ENCODE data around the gene KRTAP5-10.
A peak's percentile ranks its signal among the peaks of the same experiment; 100 is the strongest.
"Not testable (repeated sequence)": the region's sequence is repeated elsewhere in the genome, so short reads cannot be mapped to it uniquely, and the experiment has no call there.

Gene KRTAP5-10

DNA sequence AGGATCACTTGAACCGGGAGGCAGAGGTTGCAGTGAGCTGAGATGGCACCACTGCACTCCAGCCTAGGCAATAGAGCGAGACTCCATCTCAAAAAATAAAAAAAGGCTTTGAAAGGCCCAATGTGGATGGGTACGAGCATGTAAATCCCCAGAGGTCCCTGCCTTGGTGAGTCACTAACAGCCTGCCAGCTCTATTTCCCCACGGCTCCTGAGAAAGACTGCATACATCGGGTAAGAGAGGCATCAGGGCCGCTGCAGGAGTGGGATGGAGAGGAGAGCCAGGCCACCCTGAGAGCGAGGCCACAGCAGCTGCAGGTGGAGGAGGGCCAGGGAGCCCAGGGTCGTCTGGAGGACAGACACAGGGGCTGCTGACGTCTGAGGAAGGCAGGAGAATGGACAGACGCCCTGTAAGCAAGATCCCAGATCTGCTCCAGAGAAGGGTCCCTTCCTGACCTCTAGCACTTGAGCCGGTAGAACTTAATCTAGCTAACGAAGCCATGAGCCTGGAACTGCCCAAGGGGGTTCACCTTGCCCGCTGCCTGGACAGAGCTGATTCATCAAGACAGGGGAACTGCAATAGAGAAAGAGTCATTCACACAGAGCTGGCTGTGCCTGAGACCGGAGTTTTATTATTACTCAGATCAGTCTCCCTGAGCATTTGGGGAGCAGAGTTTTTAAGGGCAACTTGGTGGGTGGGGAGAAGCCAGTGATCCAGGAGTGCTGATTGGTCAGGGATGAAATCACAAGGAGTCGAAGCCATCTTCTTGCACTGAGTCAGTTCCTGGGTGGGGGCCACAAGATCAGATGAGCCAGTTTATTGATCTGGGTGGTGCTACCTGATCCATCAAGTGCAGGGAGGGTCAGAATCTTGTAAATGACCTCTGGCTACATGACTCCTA lies 22.2 kb upstream of the KRTAP5-10 start:
- peak in 1 of 2 donors; percentile 4 for DNase-seq

DNA sequence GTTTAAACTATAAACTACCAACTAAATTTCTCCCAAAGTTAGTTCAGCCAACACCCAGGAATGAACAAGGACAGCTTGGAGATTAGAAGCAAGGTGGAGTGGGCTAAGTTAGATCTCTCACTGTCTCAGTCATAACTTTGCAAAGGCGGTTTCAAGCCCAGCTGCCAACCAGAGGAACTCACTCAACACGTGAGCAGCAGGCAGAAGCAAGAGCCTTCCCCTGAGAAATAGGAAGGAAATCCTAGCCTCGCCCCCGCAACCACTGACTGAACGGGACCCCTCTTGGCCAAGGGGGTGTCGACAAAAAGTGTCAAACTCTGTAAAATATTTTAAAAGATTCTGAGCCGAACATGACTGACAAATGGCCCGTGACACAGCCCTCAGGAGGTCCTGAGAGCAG lies 21.5 kb upstream of the KRTAP5-10 start:
- no peak for DNase-seq

DNA sequence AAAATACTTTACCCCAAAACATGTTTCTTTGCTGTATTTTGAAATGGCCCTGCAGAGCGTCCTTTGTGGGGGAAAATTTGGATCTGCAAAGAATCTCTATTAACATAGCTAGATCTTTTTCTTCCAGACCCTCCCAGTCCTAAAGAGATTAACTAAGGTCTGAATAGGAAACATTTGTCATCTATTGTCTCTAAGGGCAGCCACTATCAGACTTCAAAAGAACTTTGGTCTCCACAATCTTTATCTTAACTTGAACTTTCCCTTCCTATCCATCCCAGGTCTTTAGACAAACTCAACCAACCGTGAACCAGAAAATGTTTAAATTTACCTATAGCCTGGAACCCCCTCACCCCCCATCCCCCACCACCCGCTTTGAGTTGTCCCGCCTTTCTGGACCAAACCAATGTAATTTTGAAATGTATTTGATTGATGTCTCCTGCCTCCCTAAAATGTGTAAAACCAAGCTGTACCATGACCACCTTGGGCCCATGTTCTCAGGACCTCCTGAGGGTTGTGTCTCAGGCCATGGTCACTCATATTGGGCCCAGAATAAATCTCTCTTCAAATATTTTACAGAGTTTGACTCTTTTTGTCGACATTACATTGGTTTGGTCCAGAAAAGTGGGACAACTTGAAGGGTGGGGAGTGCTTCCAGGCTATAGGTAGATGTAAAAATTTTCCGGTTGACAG lies 20.7 kb upstream of the KRTAP5-10 start:
- DNase-seq = no peak

DNA sequence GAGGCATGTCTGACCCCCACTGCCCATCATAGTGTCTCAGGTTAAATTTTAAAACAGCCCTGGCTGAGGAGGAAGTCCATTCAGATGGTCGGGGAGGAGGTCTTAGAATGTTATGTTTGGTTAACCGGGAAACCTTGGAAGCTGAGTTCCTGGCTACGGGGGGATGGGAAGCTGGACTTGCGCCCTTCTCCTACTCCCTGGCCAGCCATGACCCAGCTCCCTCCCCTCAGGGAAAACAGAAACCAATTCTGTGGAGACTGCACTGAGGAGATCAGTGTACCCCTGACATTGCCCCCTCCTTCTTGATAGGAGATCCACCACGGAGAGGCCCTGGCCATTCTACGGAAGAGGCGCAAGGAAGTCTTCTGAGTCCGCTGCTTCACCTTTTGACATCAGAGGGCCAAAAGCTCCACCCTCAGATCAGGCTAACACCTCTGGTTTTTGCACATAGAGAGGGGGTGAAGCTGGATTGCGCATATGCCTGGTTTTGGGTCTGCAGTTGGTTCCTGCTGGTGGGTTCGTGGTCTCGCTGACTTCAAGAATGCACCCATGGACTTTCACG lies 19.9 kb upstream of the KRTAP5-10 start:
- no peak for DNase-seq

DNA sequence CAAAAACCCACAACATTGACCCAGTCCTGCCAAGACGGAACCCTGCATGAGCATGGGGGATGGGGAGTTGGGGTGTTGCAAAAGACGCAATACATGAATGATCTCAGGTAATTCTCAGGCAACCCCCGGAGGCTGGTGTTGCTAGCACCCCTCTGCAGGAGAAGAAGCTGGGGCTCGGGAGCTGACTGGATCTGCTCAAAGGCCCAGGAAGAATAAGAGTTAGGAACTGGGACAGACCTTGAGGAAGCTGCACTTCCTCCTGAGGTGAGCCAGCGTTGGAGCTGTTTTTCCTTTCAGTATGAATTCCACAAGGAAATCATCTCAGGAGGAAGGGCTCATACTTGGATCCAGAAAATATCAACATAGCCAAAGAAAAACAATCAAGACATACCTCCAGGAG lies 17.2 kb upstream of the KRTAP5-10 start, which contains the start of gene KRTAP5-9:
TSS of gene KRTAP5-9 (plus strand) at position 301 of the 400 bp plus-strand sequence. CDS start 238 bp downstream, outside the sequence.
- no peak for DNase-seq

DNA sequence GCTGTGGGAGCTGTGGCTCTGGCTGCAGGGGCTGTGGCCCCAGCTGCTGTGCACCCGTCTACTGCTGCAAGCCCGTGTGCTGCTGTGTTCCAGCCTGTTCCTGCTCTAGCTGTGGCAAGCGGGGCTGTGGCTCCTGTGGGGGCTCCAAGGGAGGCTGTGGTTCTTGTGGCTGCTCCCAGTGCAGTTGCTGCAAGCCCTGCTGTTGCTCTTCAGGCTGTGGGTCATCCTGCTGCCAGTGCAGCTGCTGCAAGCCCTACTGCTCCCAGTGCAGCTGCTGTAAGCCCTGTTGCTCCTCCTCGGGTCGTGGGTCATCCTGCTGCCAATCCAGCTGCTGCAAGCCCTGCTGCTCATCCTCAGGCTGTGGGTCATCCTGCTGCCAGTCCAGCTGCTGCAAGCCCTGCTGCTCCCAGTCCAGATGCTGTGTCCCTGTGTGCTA lies 16.6 kb upstream of the KRTAP5-10 start:
- no peak for DNase-seq

DNA sequence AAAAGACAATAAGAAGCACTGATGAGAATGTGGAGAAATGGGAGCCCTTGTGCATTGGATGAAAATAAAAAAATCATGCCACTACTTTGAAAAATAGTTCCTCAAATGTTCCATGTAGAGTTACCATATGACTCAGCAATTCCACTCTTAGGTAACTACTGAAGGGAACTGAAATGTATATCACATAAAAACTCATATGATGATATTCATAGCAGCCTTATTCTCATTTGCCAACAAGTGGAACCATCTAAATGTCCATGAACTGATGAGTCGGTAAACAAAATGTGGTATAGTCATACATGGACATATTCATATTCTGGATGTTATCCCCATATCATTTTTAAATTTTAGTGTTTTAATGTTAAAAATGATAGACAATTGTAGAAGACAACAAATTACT lies 13.7 kb upstream of the KRTAP5-10 start:
- no peak for DNase-seq

DNA sequence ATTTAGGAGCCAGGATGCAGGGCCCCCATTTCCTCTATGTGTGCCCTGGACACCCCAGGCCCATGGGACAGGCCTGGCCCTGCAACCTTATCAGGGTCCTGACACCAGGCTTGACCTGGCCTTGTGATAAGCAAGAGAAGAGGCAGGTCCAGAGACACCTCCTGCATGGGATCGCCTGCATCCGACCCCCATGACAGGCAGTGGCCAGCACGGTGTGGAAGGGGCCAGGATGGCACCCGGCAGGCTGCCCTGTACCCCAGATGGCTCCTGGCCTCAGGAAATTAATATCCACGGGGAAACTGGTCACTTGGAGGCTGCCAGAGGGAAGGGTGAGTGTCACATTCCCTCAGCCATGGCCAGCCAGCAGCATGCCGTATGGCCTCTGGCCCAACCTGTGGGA lies 10.4 kb upstream of the KRTAP5-10 start:
- no peak for DNase-seq

DNA sequence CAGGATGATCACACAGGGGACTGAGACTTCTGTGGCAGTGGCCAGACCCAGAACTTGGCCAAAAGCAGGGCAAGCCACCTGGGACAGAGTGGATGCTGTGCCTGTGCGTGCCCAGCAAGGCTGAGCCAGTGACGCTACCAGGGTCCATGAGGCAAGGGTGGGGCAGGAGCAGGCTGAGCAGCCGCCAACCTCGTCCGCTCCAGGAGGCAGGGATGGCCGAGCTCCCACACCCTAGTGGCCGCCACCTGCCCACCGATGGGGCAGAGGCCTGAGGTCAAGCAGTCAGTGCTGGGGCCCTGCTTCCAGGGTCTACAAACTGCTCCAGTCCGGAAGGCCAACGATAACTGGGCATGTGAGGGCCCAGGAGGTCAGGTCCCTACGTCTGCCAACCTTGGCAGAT lies 9.9 kb upstream of the KRTAP5-10 start:
- no peak for DNase-seq

DNA sequence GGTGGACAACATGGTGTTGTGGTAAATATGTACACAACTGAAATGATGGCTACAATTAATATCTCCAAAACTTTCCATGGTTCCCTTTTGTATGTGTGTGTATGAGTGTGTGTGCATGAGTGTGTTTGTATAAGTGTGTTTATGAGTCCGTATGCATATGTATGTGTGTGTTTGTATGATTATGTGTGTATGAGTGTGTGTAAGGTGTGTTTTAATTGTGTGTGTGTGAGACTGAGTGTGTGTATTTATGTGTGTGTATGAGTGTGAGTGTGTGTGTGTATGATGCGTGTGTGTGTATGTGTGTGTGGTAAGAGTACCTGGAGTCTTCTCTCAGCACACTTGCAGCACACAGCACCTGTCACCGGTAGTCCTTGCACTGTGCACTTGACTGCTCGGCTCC lies 9.3 kb upstream of the KRTAP5-10 start:
- no peak for DNase-seq

DNA sequence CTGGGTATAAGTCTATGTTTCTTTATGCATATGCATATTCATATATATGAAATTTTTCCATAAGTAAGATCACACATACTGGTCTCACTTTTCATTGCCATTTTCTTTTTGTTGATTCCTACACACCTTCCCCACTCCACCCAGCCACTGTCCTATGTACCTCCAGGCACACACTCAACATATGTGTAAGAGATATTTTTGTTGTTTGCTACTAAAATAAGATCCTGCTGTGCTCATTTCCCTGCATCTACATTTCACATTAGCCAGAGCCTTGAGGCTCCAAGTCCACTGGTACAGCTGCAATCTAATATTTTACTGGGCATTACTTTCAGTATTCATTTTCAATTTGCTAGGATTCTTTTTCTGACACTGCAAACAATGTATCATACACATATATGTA lies 8.1 kb upstream of the KRTAP5-10 start:
- DNase-seq = no peak

DNA sequence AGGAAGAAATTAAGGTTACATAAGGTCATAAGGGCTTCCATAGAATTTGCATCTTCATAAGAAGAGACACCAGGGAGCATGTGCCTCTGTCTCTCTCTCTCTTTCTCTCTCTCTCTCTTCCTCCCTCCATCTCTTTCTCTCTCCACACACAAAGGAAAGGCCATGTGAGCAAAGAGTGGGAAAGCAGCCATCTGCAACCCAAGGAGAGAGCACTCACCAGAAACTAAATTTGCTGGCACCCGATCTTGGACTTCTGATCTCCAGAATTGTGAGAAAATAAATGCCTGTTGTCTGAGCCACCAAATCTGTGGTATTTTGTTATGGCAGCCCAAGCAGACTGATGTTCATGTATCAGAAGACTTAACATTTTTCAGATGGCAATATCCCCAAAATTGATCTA lies 6.4 kb upstream of the KRTAP5-10 start:
- no peak for DNase-seq

DNA sequence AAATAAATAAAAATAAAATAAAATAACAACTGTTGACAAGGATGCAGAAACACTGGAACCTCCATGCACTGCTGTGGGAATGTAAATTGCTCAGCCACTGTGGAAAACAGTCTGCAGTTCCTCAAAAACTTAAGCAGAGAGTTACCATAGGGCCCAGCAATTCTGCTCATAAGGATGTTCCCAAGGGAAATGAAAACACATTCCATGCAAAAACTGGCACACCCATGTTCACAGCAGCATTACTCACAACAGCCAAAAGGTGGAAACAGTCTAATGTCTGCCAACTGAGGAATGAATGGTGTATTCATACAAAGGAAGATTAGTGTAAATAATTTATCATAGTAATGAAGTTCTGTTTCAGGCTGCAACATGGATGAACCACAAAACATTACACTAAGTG lies 3.2 kb upstream of the KRTAP5-10 start:
- no peak for DNase-seq

DNA sequence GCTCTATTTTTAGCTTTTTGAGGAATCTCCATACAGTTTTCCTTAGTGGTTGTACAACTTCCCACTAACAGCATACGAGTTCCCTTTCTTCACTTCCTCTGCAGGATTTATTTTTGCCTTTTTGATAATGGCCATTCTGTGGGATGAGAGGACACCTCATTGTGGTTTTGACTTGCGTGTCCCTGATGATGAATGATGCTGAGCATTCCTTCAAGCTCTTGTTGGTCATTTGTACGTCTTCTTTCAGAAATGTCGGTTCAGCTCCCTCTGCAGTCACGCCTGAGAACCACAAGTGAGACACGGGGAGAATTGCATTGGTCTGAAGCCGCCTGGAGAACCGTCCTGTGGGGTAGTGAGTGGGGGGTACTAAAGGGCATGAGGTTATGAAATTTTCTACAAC lies 2.0 kb upstream of the KRTAP5-10 start:
- DNase-seq = peak in 1 of 2 donors; percentile 22

DNA sequence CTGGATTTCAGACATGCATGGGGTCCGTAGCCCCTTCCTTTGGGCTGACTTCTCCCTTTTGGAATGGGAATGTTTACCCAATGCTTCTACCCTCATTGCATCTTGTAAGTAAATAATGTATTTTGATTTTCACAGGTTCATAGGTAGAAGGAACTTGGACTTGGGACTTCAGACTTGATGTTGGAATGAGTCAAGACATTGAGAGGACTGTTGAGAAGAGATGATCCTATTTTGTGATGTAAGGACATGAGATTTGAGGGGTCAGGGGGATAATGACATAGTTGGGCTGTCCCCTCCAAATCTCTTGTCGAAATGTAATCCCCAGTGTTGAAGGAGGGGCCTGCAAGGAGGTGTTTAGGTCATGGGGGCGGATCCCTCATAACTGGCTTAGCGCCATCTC lies 933 bp upstream of the KRTAP5-10 start:
- no peak for DNase-seq

DNA sequence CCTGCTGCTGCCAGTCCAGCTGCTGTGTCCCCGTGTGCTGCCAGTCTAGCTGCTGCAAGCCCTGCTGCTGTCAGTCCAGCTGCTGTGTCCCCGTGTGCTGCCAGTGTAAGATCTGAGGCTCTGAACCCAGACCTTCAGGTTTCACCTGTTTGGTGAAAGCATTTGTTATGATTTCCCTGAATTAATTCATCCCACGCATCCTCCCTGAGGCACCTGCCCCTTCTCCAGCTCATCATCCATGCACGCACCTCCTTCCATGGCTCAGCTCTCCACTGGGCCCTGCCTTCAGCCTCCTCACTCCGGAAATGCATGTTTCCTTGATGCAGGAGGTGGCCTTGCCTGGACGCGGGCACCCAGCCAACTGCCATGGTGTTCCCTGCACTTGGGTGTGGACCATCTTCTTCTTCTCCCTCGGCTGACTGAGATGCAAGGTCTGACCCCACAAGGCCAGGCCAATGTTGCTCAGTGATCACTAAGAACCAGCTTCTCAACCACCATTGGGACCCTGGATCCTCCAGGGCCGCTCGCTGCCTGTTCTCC lies 788 bp downstream of the KRTAP5-10 start:
- DNase-seq = no peak

DNA sequence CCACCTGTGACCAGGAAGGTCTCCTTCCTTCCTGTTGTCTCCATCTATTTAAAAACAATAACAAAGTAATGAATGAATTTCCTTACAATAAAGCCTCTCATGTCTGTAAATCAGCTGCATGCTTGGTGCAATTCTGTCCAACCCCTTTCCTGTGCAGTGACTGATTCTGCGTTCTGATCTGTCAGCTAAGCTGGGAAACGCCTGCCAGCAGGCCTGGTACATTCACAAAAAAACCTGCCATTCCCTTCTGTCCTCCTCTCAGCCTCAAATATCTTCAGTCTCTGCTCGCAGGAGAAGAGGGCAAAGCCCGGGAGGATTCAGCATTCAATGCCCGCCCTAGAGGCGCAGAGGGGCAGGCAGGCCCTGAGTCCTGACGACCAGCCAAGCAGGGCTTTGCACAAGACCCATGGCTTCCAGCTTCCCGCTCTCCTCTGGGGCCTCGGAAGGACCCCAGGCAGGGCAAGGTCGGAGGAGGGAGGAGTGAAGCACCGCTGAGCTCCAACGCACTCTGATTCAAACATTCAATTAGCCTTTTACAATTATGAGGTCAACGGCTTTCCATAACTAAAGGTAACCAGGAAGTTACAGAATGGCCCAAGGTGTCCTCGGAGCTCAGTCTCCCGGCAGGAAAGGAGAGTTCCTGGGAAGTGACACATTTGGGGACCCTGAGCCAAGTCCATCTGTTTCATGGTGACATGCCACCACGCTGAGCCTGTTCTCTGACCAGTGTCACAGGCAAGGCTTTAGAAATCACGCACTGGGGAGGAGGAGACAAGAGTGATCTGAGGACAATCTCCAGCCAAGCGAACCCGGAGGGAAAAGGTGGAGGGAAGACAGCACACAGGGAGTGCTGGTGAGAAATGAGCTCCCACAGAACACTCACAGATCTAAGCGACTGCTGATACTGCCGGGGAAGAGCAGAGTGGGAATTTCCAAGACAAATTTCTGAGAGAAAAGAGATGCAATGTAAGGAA lies 1.6 kb downstream of the KRTAP5-10 start:
- not testable (repeated sequence) for DNase-seq

DNA sequence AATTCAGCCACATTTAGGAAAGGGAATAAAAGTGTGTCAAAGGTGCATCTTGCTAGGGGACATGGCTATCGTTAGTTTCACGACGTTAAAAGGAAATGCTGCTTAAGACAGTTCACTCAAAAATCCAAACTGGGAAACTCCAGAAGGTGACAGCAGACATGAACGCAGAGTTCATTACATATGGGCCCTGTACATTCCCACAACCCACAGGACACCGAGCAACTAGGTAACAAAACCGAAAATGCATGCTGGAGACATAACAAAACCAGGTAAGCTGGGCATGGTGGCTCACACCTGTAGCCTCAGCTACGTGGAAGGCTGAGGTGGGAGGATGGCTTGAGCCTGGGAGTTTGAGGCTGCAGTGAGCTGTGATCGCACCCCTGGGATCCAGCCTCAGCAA lies 2.3 kb downstream of the KRTAP5-10 start:
- DNase-seq = not testable (repeated sequence)

DNA sequence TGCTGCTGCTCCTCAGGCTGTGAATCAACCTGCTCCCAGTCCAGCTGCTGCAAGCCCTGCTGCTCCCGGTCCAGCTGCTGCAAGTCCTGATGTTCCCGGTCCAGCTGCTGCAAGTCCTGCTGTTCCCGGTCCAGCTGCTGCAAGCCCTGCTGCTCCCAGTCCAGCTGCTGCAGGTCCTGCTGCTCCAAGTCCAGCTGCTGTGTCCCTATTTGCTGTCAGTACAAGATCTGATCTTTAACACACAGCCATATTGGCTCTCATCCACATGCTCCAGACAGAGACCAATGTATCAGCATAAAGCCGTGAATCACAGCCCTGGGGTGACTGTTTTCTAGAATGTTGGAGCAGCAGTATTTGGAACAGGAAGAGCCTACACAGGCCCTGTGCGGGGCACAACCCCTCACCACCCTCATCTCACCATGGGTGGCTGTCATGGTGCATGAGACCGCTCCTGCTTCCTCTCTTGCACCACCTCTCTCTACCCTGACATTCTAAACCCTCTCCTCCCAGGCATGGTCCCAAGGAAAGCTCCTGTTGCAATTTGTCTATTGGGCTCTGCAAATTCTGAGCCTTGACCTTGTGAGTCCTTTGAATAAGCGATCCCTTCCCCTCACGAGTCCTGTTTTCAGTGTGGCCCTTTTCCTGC lies 3.5 kb downstream of the KRTAP5-10 start:
- no peak for DNase-seq

DNA sequence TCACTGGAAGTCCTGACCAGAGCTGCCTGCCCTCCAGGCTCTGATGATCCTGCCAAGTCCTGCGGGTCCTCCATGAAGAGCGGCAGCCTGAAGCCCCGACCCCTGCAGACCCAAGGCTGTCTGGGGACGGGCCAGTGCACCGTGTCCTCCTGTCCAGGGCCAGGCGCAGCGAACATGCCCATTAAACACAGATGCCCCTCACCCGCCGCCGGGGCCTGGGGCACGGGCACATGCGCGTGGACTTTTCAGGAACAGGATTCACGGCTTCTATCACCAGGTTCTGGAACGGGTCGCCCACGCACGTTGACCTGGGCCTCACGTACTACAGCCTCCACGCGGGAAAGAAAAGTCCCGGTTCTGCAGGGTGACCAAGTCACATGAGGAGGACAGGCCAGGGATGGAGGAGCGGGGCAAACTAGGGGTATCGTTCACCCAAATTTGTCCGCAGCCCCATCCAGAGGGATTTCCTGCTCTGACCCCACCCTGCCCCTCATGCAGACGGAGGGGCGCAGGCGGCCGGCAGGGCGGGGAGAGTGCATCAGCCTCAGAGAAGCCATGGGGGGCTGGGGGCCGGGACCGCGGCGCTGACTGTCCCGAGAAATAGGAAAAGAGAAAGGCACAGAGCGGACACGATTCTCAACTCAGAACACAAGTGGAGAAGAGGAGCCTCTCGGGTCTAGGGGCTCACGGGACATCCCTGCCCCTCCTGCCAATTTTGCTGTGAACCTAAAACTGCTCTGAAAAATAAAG lies 5.9 kb downstream of the KRTAP5-10 start:
- not testable (repeated sequence) for DNase-seq

DNA sequence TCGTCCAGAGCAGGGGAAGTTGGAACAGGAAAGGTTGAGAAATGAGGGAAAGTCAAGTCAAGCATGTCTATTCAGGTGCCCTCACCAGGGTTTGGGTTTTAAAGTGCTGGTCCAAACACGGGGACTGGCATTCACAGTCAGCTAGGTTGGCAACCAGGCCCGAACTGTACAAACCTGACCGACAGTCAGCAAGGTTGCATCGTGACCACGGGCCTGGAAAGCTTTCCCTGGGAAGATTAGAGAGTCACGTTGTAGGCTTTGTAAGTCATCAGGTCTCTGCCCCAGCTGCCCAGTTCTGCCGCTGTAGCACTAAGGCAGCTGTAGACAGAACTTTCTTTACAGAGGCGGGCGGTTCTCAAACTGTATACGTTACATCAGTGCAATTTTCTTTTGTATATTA lies 7.4 kb downstream of the KRTAP5-10 start:
- no peak for DNase-seq

Data from stimulated activated CD4-positive, alpha-beta T cell treated with anti-CD3 and anti-CD28 coated beads, Interleukin-2, amount 100 ng/mL, for 24 hours (primary cell).